Measurements from ENCODE around the gene NDUFB7. TPM values are rescaled to one million over a fixed set of nuclear protein-coding genes. Genes with fewer than 3 reads are reported as not detected.

The NDUFB7 gene
- total and polyA plus RNA-seq, 2 of the 8 experiments (the other 6 are each of a cell fraction or from before 2014, with no cell fraction given) = 151 to 740 TPM

GRCh38 chr19:14561249-14561648, 10.6 kb downstream of the NDUFB7 start:
- H3K9me3 ChIP-seq (ENCODE audit: insufficient read depth in 2 of 2, low read depth in 1 of 2, low read length in 1 of 2) = no peaks in the 10 kb centered on the region
- H3K14ac ChIP-seq (ENCODE audit: insufficient read length) = no peak overlapping the region
- no peak for TF ChIP-seq SIRT6 (IDR thresholded peaks at IDR 0.05; ENCODE audit: low read length)
- no peak for TF ChIP-seq JUN (IDR thresholded peaks at IDR 0.05; ENCODE audit: low read depth, low read length)
- no peaks in the 10 kb centered on the region for H3K23me2 ChIP-seq (ENCODE audit: low read depth, low read length)
- H2BK120ac ChIP-seq (replicated peaks; ENCODE audit: low read depth, low read length) = no peak overlapping the region
- FAIRE-seq = no peak
- H3K18ac ChIP-seq (ENCODE audit: extremely low read depth, low read length) = no peak overlapping the region
- WGBS, 2 experiments (ENCODE audit: extremely low coverage in 1 of 2, insufficient coverage in 1 of 2, insufficient read length in 1 of 2, insufficient replicate concordance in 2 of 2, low coverage in 1 of 2, low lambda C conversion rate in 2 of 2, missing lambda C conversion rate in 1 of 2) = 90% methylated on average over 8 of the region's 8 CpGs; no CpG with 5 or more reads in 1 of the 2 experiments
- no peak overlapping the region for H3K4me3 ChIP-seq (ENCODE audit: extremely low read depth in 1 of 4, insufficient read depth in 2 of 4, low read depth in 3 of 4, low read length in 4 of 4)
- no peak overlapping the region for H3K23ac ChIP-seq (ENCODE audit: insufficient read length)
- H3K27me3 ChIP-seq (replicated peaks in 1 of 4; ENCODE audit: control insufficient read depth in 3 of 4, extremely low read depth in 1 of 4, insufficient read depth in 3 of 4, low read length in 3 of 4) = no peaks in the 10 kb centered on the region
- no peak overlapping the region for H4K91ac ChIP-seq (replicated peaks; ENCODE audit: insufficient read length, low read length)
- no peak overlapping the region for H3K4ac ChIP-seq (replicated peaks; ENCODE audit: insufficient read length, low read depth, low read length)
- POLR2A ChIA-PET (ENCODE audit: partially characterized antibody) = interaction anchor here (0.6 to 3.2 kb wide), 3 partner anchors 8 to 58 kb away, joined by 3 to 11 read pairs (median 4); partner anchors contain the start of gene NDUFB7
- no peak for DNase-seq (ENCODE audit: low read depth in 1 of 2, low spot score in 2 of 2)
- no peak overlapping the region; the same call in 1 of the 2 replicates for H3K27ac ChIP-seq (ENCODE audit: low read depth, low read length)
- peaks cover 0 to 25% of the 10 kb centered on the region in 2 experiments; a peak in 1 of 4 replicates for H3K79me2 ChIP-seq (ENCODE audit: control insufficient read depth in 1 of 2, insufficient read depth in 2 of 2, low read length in 2 of 2)
- H3K4me2 ChIP-seq (ENCODE audit: insufficient read depth in 1 of 2, low read depth in 2 of 2, low read length in 2 of 2) = no peak overlapping the region
- H4K8ac ChIP-seq (ENCODE audit: extremely low read depth, insufficient read depth, low read length) = no peak overlapping the region; the same call in 1 of the 2 replicates
- peaks cover 0 to 44% (median 38%) of the 10 kb centered on the region in 4 experiments; a peak in 6 of 7 replicates for H3K4me1 ChIP-seq (replicated peaks in 1 of 4; ENCODE audit: control insufficient read depth in 3 of 4, insufficient read depth in 4 of 4, low read length in 3 of 4)
- H3K79me1 ChIP-seq (ENCODE audit: low read depth, low read length) = peaks cover 7% of the 10 kb centered on the region
- H3K36me3 ChIP-seq (ENCODE audit: control insufficient read depth in 2 of 4, insufficient read depth in 4 of 4, low read length in 3 of 4) = peaks cover 0 to 15% (median 6%) of the 10 kb centered on the region in 4 experiments; a peak in 3 of 8 replicates
- peaks cover 4 to 16% of the 10 kb centered on the region in 2 experiments for H4K20me1 ChIP-seq (replicated peaks in 1 of 2; ENCODE audit: control insufficient read depth in 1 of 2, insufficient read depth in 2 of 2, low read length in 2 of 2)
- H3K9ac ChIP-seq (replicated peaks in 1 of 4; ENCODE audit: extremely low read depth in 1 of 4, low read depth in 3 of 4, low read length in 3 of 4) = no peak overlapping the region
- no peak overlapping the region for H4K5ac ChIP-seq (ENCODE audit: insufficient read length, low read depth, low read length)
- no peak overlapping the region for H2BK20ac ChIP-seq (ENCODE audit: low read length)
- no peak overlapping the region for H2AK5ac ChIP-seq (ENCODE audit: low read depth, low read length)
- CTCF ChIA-PET (ENCODE audit: partially characterized antibody) = interaction anchor here (2.0 to 3.1 kb wide), 3 partner anchors 10 to 13 kb away, joined by 9 to 13 read pairs (median 10); partner anchors contain the start of gene NDUFB7
- H2BK5ac ChIP-seq (ENCODE audit: low read depth, low read length) = peak overlapping the region; percentile 66; the same call in 1 of the 2 replicates
- no peak overlapping the region for H2AFZ ChIP-seq (ENCODE audit: low read length)
- H3K56ac ChIP-seq (replicated peaks; ENCODE audit: insufficient read length, low read depth, low read length) = no peak overlapping the region
- no peak overlapping the region for H2BK15ac ChIP-seq (ENCODE audit: low read length)
- H2BK12ac ChIP-seq (ENCODE audit: low read depth, low read length) = no peak overlapping the region

Data from H1 (cell line).